Measurements from ENCODE around the gene ZSCAN22.

DNA sequence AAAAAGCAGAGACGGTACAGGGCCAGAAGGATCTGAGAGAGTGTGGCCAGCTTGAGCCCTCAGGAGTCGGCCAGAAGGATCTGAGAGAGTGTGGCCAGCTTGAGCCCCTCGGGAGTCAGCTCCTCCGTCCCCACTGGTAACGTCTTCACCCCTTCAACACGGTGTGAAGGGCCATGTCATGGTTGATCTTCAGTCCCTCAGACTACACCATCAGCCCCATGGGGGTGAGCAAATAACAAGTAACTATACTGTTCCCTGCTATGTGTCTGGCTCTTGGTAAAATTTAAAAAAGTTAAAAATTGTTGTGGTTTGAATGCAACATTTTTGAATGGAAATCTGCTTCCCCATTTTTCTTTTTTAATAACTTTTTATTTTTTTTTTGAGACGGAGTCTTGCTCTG, 49.6 kb upstream of the ZSCAN22 start:
- TF ChIP-seq, protein P1, sequence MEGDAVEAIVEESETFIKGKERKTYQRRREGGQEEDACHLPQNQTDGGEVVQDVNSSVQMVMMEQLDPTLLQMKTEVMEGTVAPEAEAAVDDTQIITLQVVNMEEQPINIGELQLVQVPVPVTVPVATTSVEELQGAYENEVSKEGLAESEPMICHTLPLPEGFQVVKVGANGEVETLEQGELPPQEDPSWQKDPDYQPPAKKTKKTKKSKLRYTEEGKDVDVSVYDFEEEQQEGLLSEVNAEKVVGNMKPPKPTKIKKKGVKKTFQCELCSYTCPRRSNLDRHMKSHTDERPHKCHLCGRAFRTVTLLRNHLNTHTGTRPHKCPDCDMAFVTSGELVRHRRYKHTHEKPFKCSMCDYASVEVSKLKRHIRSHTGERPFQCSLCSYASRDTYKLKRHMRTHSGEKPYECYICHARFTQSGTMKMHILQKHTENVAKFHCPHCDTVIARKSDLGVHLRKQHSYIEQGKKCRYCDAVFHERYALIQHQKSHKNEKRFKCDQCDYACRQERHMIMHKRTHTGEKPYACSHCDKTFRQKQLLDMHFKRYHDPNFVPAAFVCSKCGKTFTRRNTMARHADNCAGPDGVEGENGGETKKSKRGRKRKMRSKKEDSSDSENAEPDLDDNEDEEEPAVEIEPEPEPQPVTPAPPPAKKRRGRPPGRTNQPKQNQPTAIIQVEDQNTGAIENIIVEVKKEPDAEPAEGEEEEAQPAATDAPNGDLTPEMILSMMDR (IDR thresholded peaks at IDR 0.05): no peak
- TF ChIP-seq POLR2AphosphoS5 (IDR thresholded peaks at IDR 0.05): no peak

All from gastroesophageal sphincter (tissue), 3 donors.